ENCODE measurements around the gene ARHGAP1.

- TF ChIP-seq CTCF (IDR thresholded peaks at IDR 0.05), result no peak
- TF ChIP-seq POLR2A (IDR thresholded peaks at IDR 0.05), result no peak
Observed at GRCh38 chr11:46694072-46694471, 6.3 kb downstream of the ARHGAP1 start.
